ENCODE data around the gene SLC26A6. TPM values are rescaled to one million over a fixed set of nuclear protein-coding genes. Genes with fewer than 3 reads are reported as not detected.

SLC26A6 gene
- total RNA-seq, 1 experiment from 2014 or later: 58.9 TPM

- Mint-ChIP-seq H3K9me3 (no peaks in the 10 kb centered on the region), H3K36me3 (peaks cover 76% of the 10 kb centered on the region), H3K4me1 (peaks cover 5% of the 10 kb centered on the region), H3K27ac (no peak overlapping the region), H3K4me3 (no peak overlapping the region), H3K27me3 (ENCODE audit: low read depth) (no peaks in the 10 kb centered on the region)
- POLR2A ChIA-PET: no interaction called here
- no peak for TF ChIP-seq ZNF121 (CRISPR knock-in tag; IDR thresholded peaks at IDR 0.05)
- no peak for TF ChIP-seq ATF1 (CRISPR knock-in tag; IDR thresholded peaks at IDR 0.05)
- CTCF ChIA-PET: interaction anchor here (0.8 to 1.6 kb wide), 2 partner anchors 34 to 200 kb away, joined by 3 to 5 read pairs; partner anchors contain the start of gene SLC26A6
- DNase-seq (ENCODE audit: low spot score) (no peak), ATAC-seq (no peak)
Measured at GRCh38 chr3:48600711-48601621, 34.3 kb downstream of the SLC26A6 start.

- ChIA-PET POLR2A (no interaction called here), CTCF (no interaction called here)
- TF ChIP-seq ATF2 (CRISPR knock-in tag; IDR thresholded peaks at IDR 0.05; ENCODE audit: borderline replicate concordance, low read depth) (no peak), SMAD3 (CRISPR knock-in tag; IDR thresholded peaks at IDR 0.05; ENCODE audit: borderline replicate concordance) (no peak), USF1 (CRISPR knock-in tag; IDR thresholded peaks at IDR 0.05) (no peak), SP1 (CRISPR knock-in tag; conservative IDR thresholded peaks at IDR 0.05) (no peak), ATF3 (CRISPR knock-in tag; conservative IDR thresholded peaks at IDR 0.05) (no peak), SMAD4 (CRISPR knock-in tag; IDR thresholded peaks at IDR 0.05) (no peak), GTF2I (CRISPR knock-in tag; conservative IDR thresholded peaks at IDR 0.05) (no peak), STAT6 (CRISPR knock-in tag; conservative IDR thresholded peaks at IDR 0.05; ENCODE audit: low read depth) (no peak), ZNF671 (CRISPR knock-in tag; IDR thresholded peaks at IDR 0.05) (no peak), ZNF396 (CRISPR knock-in tag; IDR thresholded peaks at IDR 0.05; ENCODE audit: borderline replicate concordance) (no peak), ZNF121 (CRISPR knock-in tag; IDR thresholded peaks at IDR 0.05) (no peak), ZNF317 (CRISPR knock-in tag; IDR thresholded peaks at IDR 0.05; ENCODE audit: borderline replicate concordance, low read depth) (no peak), GABPB1 (CRISPR knock-in tag; IDR thresholded peaks at IDR 0.05) (no peak), ZMAT4 (CRISPR knock-in tag; IDR thresholded peaks at IDR 0.05) (no peak), RORB (CRISPR knock-in tag; IDR thresholded peaks at IDR 0.05) (no peak), TEAD1 (CRISPR knock-in tag; IDR thresholded peaks at IDR 0.05) (no peak), TEAD4 (CRISPR knock-in tag; IDR thresholded peaks at IDR 0.05) (no peak), FOXJ3 (CRISPR knock-in tag; IDR thresholded peaks at IDR 0.05; ENCODE audit: borderline replicate concordance) (no peak), JAZF1 (CRISPR knock-in tag; IDR thresholded peaks at IDR 0.05) (no peak)
- Mint-ChIP-seq H3K4me3 (no peak overlapping the region), H3K27ac (no peak overlapping the region; the same call in 1 of the 2 replicates), H3K27me3 (ENCODE audit: low read depth) (no peaks in the 10 kb centered on the region), H3K9me3 (no peaks in the 10 kb centered on the region), H3K36me3 (peaks cover 63% of the 10 kb centered on the region), H3K4me1 (peaks cover 11% of the 10 kb centered on the region)
- no peak for DNase-seq (ENCODE audit: low spot score)
- no peak for ATAC-seq
Measured at GRCh38 chr3:48599509-48600285, 35.6 kb downstream of the SLC26A6 start.

Measured in WTC11 (cell line).